ENCODE results near the gene SLC22A15. TPM values are rescaled to one million over a fixed set of nuclear protein-coding genes. Genes with fewer than 3 reads are reported as not detected.

Gene SLC22A15
- 1.4 TPM for polyA plus RNA-seq (2013, experiment 1 of 2)
- 1.6 TPM for polyA plus RNA-seq (2013, experiment 2 of 2)

DNA sequence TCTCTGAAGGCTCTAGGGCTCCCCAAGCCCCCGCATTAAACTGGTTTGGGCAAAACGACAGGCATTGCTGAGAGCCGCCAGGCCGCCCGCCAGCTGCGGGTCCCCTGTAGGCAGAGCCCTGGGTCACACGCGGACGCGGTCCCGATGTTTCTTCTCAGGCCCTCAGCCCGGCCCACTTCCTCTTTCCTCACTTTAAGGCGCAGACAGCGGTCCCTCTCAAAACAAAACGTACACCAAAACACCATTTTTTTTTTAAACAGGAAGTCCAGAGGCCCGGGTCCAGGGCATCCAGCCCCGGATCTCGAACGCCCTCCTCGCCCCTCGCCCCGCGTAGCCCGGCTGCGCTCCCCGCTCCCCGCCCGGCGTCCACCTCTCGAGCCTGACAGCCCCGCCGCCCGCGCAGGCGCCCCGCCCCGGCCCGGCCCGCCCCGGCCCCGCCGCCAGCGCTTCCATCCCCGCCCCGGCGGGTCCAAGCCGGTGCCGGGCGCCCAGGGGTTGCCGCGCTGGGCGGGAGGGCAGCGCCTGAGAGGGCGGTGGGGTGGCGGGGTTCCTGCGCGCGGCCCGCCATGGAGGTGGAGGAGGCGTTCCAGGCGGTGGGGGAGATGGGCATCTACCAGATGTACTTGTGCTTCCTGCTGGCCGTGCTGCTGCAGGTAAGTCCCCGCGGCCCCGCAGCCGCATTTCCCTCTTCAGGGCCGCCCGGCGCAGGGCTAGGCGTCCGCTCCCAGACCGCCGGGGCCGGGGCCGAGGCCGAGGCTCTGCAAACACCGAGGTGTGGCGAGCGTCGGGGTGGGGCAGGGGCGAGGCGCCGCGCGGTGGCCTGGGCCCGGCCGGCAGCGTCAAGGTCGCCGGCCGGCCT lies at the start of gene SLC22A15:
Gene SLC22A15, plus strand, starts transcription at position 452 of the 859 bp plus-strand sequence. Its CDS starts 115 bp downstream, at position 567.
- WGBS: under 1% methylated on average over 67 of the region's 91 CpGs
- Histone ChIP-seq H2BK120ac (ENCODE audit: low read depth, low read length) (peak within 1 kb of the TSS; percentile 27), H4K8ac (ENCODE audit: low read length) (peak within 1 kb of the TSS; percentile 93), H3K79me1 (replicated peaks; ENCODE audit: low read length, poor library complexity, severe bottlenecking) (peaks cover 5% of the 10 kb centered on the region), H2BK12ac (ENCODE audit: low read length in 2 of 2) (peak within 1 kb of the TSS; percentile 73 to 77), H3K23ac (ENCODE audit: low read length in 2 of 2) (peak within 1 kb of the TSS in 1 of 2 experiments; percentile 73), H3K36me3 (ENCODE audit: control insufficient read depth in 1 of 2, insufficient read depth in 2 of 2, low read depth in 1 of 2, low read length in 2 of 2) (no peaks in the 10 kb centered on the region), H2AK5ac (ENCODE audit: low read length, severe bottlenecking) (no peak within 1 kb of the TSS), H3K9ac (ENCODE audit: low read length) (peak within 1 kb of the TSS; percentile 89), H3K4ac (ENCODE audit: low read depth in 1 of 2, low read length in 2 of 2) (peak within 1 kb of the TSS in 1 of 2 experiments; percentile 68), H3K4me1 (ENCODE audit: control insufficient read depth, insufficient read depth, low read depth, low read length) (peaks cover 10% of the 10 kb centered on the region), H3K14ac (ENCODE audit: low read length in 2 of 2) (peak within 1 kb of the TSS; percentile 57 to 71), H3K27ac (ENCODE audit: low read length, poor library complexity, severe bottlenecking) (peak within 1 kb of the TSS; percentile 39), H2BK5ac (ENCODE audit: low read depth, low read length, poor library complexity, severe bottlenecking) (peak within 1 kb of the TSS; percentile 66), H2BK15ac (ENCODE audit: low read depth, poor library complexity, severe bottlenecking) (peak within 1 kb of the TSS; percentile 83), H3K18ac (ENCODE audit: low read depth in 1 of 2, low read length in 2 of 2) (peak within 1 kb of the TSS; percentile 70 to 90), H3K4me2 (ENCODE audit: low read length, poor library complexity, severe bottlenecking) (peak within 1 kb of the TSS; percentile 95), H4K91ac (ENCODE audit: low read length) (peak within 1 kb of the TSS; percentile 83), H3K27me3 (ENCODE audit: control insufficient read depth in 1 of 2, insufficient read depth in 1 of 2, low read length in 2 of 2) (no peaks in the 10 kb centered on the region), H3K4me3 (ENCODE audit: insufficient read depth in 1 of 2, low read depth in 1 of 2, low read length in 2 of 2) (peak within 1 kb of the TSS; percentile 79 to 86), H3K9me3 (ENCODE audit: control insufficient read depth, low read length) (no peaks in the 10 kb centered on the region), H2AFZ (ENCODE audit: low read depth, low read length) (peak within 1 kb of the TSS; percentile 96)
- DNase-seq: peak; percentile 71

DNA sequence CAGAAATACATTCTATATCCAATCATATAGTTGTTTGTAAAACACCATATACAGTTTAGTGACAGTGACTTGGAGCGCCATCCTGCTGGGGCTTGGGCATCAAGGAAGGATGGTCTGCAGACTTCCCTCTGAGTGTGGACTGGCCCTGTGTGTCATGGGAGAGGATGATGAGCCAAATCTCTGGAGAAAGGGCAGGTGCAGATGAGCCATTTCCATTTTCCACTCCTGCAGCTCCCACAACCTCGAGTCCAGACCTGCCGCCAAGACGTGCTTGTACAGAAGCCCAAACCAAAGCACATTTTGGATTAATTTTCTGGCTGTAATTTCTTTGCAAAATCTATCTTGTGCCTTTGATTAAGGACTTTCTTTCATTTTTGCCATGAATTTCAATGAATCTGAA lies 48.3 kb upstream of the SLC22A15 start:
- Histone ChIP-seq H3K27me3 (ENCODE audit: control insufficient read depth in 1 of 2, insufficient read depth in 1 of 2, low read length in 2 of 2) (peaks cover 0 to 16% of the 10 kb centered on the region in 2 experiments), H2BK120ac (ENCODE audit: low read depth, low read length) (no peak overlapping the region), H3K4me2 (ENCODE audit: low read length, poor library complexity, severe bottlenecking) (no peak overlapping the region), H3K18ac (ENCODE audit: low read depth in 1 of 2, low read length in 2 of 2) (no peak overlapping the region), H4K8ac (ENCODE audit: low read length) (no peak overlapping the region), H2AK5ac (ENCODE audit: low read length, severe bottlenecking) (no peak overlapping the region), H3K4me1 (ENCODE audit: control insufficient read depth, insufficient read depth, low read depth, low read length) (no peaks in the 10 kb centered on the region), H2BK15ac (ENCODE audit: low read depth, poor library complexity, severe bottlenecking) (no peak overlapping the region), H3K9me3 (ENCODE audit: control insufficient read depth, low read length) (no peaks in the 10 kb centered on the region), H2BK12ac (ENCODE audit: low read length in 2 of 2) (no peak overlapping the region), H3K36me3 (ENCODE audit: control insufficient read depth in 1 of 2, insufficient read depth in 2 of 2, low read depth in 1 of 2, low read length in 2 of 2) (no peaks in the 10 kb centered on the region), H3K14ac (ENCODE audit: low read length in 2 of 2) (no peak overlapping the region), H3K79me1 (replicated peaks; ENCODE audit: low read length, poor library complexity, severe bottlenecking) (no peaks in the 10 kb centered on the region), H3K4ac (ENCODE audit: low read depth in 1 of 2, low read length in 2 of 2) (no peak overlapping the region), H3K23ac (ENCODE audit: low read length in 2 of 2) (no peak overlapping the region), H2AFZ (ENCODE audit: low read depth, low read length) (no peak overlapping the region), H2BK5ac (ENCODE audit: low read depth, low read length, poor library complexity, severe bottlenecking) (no peak overlapping the region), H3K9ac (ENCODE audit: low read length) (no peak overlapping the region), H3K4me3 (ENCODE audit: insufficient read depth in 1 of 2, low read depth in 1 of 2, low read length in 2 of 2) (no peak overlapping the region), H4K91ac (ENCODE audit: low read length) (no peak overlapping the region), H3K27ac (ENCODE audit: low read length, poor library complexity, severe bottlenecking) (no peak overlapping the region)
- DNase-seq: no peak
- 100% methylated on average over 1 of the region's 4 CpGs for WGBS

DNA sequence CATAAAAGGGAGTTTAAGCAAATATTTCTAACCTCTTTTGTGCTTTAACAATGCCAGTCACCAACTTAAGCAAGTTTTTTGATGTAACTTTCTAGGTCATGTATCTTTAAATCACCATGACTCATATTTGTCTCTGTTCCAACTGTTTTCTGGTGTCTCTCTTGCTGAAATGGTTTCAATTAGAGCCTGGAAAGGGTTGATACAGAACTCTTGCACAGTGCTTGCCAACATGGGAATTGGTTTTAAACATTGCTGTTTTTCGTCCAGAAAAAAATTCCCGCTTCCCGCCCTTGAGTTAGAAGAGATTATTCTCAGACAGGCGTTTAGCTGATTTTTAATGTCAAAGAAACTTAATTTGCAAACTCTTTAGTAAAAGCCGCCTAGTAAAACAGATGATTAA lies 46.4 kb upstream of the SLC22A15 start:
- Histone ChIP-seq H2BK12ac (ENCODE audit: low read length in 2 of 2) (no peak overlapping the region), H3K27ac (ENCODE audit: low read length, poor library complexity, severe bottlenecking) (no peak overlapping the region), H3K4ac (ENCODE audit: low read depth in 1 of 2, low read length in 2 of 2) (no peak overlapping the region), H2BK5ac (ENCODE audit: low read depth, low read length, poor library complexity, severe bottlenecking) (no peak overlapping the region), H2BK15ac (ENCODE audit: low read depth, poor library complexity, severe bottlenecking) (no peak overlapping the region), H2BK120ac (ENCODE audit: low read depth, low read length) (no peak overlapping the region), H3K23ac (ENCODE audit: low read length in 2 of 2) (no peak overlapping the region), H2AK5ac (ENCODE audit: low read length, severe bottlenecking) (no peak overlapping the region), H3K9ac (ENCODE audit: low read length) (peak overlapping the region; percentile 44), H3K4me2 (ENCODE audit: low read length, poor library complexity, severe bottlenecking) (no peak overlapping the region), H3K14ac (ENCODE audit: low read length in 2 of 2) (no peak overlapping the region), H3K4me1 (ENCODE audit: control insufficient read depth, insufficient read depth, low read depth, low read length) (no peaks in the 10 kb centered on the region), H3K79me1 (replicated peaks; ENCODE audit: low read length, poor library complexity, severe bottlenecking) (no peaks in the 10 kb centered on the region), H3K18ac (ENCODE audit: low read depth in 1 of 2, low read length in 2 of 2) (no peak overlapping the region), H3K36me3 (ENCODE audit: control insufficient read depth in 1 of 2, insufficient read depth in 2 of 2, low read depth in 1 of 2, low read length in 2 of 2) (no peaks in the 10 kb centered on the region), H2AFZ (ENCODE audit: low read depth, low read length) (no peak overlapping the region), H4K8ac (ENCODE audit: low read length) (no peak overlapping the region), H3K9me3 (ENCODE audit: control insufficient read depth, low read length) (no peaks in the 10 kb centered on the region), H3K4me3 (ENCODE audit: insufficient read depth in 1 of 2, low read depth in 1 of 2, low read length in 2 of 2) (peak overlapping the region in 1 of 2 experiments; percentile 10), H3K27me3 (ENCODE audit: control insufficient read depth in 1 of 2, insufficient read depth in 1 of 2, low read length in 2 of 2) (peaks cover 0 to 6% of the 10 kb centered on the region in 2 experiments), H4K91ac (ENCODE audit: low read length) (no peak overlapping the region)
- no peak for DNase-seq
- WGBS: 79% methylated on average over 4 of the region's 5 CpGs

DNA sequence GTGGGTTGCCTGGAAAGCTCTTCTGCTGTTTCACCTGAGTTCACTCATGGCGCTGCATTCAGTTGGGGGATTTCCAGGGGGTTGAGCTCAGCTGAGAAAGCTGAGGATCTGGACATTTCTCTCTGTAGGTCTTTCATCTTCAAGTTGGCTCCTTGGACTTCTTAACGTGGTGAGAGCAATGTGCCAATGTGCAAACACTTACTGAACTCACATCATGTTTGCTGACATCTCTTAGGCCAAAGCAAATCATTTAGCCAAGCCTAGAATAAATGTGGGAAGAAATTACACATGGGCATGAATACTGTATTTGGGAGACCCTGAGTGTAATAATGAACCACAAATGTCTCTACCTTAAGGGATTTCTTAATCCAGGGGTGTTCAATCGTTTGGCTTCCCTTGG lies 42.7 kb upstream of the SLC22A15 start:
- Histone ChIP-seq H3K4me2 (ENCODE audit: low read length, poor library complexity, severe bottlenecking) (no peak overlapping the region), H3K14ac (ENCODE audit: low read length in 2 of 2) (no peak overlapping the region), H3K23ac (ENCODE audit: low read length in 2 of 2) (no peak overlapping the region), H3K9ac (ENCODE audit: low read length) (no peak overlapping the region), H2BK120ac (ENCODE audit: low read depth, low read length) (no peak overlapping the region), H3K27me3 (ENCODE audit: control insufficient read depth in 1 of 2, insufficient read depth in 1 of 2, low read length in 2 of 2) (no peaks in the 10 kb centered on the region), H4K91ac (ENCODE audit: low read length) (no peak overlapping the region), H2BK5ac (ENCODE audit: low read depth, low read length, poor library complexity, severe bottlenecking) (no peak overlapping the region), H3K27ac (ENCODE audit: low read length, poor library complexity, severe bottlenecking) (no peak overlapping the region), H3K4me3 (ENCODE audit: insufficient read depth in 1 of 2, low read depth in 1 of 2, low read length in 2 of 2) (no peak overlapping the region), H3K4ac (ENCODE audit: low read depth in 1 of 2, low read length in 2 of 2) (no peak overlapping the region), H4K8ac (ENCODE audit: low read length) (no peak overlapping the region), H2BK12ac (ENCODE audit: low read length in 2 of 2) (no peak overlapping the region), H3K9me3 (ENCODE audit: control insufficient read depth, low read length) (no peaks in the 10 kb centered on the region), H3K36me3 (ENCODE audit: control insufficient read depth in 1 of 2, insufficient read depth in 2 of 2, low read depth in 1 of 2, low read length in 2 of 2) (no peaks in the 10 kb centered on the region), H2AFZ (ENCODE audit: low read depth, low read length) (no peak overlapping the region), H3K18ac (ENCODE audit: low read depth in 1 of 2, low read length in 2 of 2) (no peak overlapping the region), H3K79me1 (replicated peaks; ENCODE audit: low read length, poor library complexity, severe bottlenecking) (no peaks in the 10 kb centered on the region), H2AK5ac (ENCODE audit: low read length, severe bottlenecking) (no peak overlapping the region), H3K4me1 (ENCODE audit: control insufficient read depth, insufficient read depth, low read depth, low read length) (no peaks in the 10 kb centered on the region), H2BK15ac (ENCODE audit: low read depth, poor library complexity, severe bottlenecking) (no peak overlapping the region)
- no peak for DNase-seq
- 92% methylated on average over 2 of the region's 3 CpGs for WGBS

Data from mesenchymal stem cell (in vitro differentiated cells and primary cell).